Kidney glomerular epithelial cell (primary cell): ENCODE measurements around the gene CIAPIN1.

Experiments used
- DNase-seq: peaks from one replicate; lab custom pipeline; 2025; lab: John Stamatoyannopoulos, UW

The CIAPIN1 gene

DNA sequence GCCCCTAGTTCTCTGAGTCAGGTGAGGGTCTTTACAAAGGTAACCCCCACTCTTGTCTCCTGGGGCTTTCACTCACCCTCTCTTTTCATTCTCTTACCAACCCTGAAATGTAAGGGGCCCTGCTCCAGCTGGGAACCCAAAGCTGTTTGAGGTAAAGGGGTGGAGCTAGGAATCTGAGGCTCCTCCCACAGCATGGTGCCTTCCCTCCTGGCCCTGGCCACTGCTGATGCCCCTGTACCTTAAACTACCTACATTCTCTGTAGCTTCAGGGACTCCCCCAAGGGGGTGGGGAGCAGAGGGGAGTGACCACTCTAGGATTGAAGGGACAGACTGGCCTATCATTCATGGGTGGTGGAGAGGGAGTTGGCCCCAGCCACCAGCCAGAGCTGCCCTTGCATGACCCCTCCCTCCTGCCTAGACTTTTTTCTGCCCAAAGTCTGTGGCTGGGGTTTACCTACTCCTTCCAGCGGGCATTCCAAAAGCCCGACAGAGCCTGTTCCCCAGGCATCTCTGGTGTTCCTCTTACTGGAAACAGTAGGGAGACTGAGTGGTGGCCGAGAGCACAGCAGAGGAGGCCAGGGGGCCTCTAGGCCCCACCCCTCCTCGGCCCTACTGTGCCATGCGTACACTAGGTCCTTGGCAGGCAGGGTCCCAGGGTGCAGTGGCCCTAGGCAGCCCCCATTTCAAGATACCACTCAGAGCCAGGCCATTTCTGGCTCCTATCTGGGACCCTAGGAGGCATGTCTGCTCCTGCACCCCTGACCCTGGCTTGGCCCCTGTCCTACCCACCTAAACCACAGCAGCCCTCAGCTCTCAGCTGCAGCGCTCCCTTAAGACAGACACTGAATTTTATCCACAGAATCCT is 29.6 kb upstream of the CIAPIN1 start:
- DNase-seq = no peak

DNA sequence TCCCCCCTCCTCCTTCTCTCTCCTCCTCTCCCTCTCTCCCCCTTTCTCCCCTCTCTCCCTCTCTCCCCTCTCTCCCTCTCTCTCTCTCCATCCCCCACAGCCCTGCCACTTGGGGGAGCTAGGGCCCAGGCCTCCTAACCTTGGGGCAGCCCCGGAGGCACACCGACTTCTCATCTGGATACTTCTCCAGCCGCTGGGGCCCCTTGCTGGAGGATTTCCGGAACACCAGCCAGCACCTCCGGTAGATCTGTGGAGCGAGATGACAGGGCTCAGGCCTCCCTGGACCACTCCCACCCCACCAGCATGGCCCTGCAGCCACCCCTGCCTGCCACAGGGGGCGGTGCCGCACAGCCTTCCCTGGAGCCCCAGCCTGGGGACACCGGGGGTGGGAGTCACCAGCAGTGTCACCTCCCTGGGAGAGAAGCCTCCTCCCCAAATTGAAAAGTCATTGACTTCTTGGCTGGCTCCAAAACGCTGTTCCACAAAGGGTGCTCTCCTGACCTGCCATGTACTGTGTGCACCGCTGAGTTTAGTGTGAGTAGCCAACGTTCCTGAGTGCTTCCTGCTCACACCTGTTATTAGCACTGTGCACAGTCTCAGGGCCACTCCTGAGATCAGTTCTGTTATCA is 28.6 kb upstream of the CIAPIN1 start:
- no peak for DNase-seq

DNA sequence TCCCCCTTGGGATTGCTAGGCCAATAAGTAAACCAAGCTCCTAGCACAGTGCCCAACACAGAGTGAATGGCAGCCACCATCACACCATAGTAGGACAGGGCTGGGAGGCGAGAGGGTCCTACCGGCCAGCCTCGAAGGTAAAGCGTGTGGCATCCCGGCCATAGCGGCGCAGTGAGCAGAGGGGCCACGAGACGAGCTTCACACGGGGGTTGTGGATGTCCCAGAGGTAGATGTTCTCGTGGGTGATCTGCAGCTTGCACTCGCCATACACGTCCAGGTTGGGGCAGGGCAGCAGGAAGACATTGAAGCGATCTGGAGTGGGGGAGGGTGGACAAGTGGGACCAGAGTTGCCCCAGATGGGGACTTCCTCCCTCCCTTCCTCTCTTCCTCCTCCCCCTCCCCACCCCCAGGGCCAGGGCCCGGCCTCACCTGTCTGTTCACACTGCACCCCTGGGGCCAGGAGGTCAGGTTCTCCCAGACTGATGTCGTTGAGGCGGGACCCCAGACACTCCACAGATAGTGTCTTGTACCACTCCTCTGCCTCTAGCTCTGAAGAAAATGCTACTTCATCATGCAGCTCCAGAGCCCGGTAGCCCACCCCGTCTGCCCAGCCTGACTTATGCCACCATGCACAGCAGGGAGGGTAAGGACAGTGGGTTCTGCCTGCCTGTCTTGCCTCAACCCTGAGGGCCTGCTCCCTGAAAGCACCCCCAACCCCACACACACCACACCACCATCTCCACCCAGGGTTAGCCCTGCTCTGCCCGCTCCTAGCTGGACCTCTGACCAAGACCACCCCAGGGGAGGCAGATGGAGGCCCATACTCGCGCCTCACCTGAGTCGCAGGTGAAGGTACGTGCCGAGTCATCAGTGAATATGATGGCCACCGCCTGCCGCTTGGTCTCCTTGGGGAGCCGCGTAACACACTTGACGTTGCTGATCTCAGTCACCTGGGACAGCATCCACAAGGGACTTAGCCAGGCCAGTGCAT is 27.8 kb upstream of the CIAPIN1 start:
- DNase-seq = no peak

DNA sequence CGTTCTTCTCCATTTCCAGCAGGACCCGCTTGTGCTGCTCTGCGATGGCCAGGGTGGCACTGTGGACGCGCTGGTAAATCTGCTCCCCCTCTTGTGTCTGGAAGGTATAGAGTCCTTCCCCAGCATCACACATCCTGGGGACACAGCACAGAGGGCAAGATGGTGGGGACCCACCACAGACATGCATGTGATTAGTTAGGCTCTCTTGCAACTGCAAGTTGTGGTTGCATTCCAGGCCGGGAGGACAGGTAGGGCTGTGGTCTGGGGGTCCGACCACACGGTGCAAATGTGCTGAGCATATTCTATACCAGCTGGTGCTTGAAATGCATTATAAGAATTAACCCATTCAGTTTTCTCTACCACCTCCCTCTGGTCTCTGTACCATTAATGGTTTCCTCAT is 26.7 kb upstream of the CIAPIN1 start:
- no peak for DNase-seq

DNA sequence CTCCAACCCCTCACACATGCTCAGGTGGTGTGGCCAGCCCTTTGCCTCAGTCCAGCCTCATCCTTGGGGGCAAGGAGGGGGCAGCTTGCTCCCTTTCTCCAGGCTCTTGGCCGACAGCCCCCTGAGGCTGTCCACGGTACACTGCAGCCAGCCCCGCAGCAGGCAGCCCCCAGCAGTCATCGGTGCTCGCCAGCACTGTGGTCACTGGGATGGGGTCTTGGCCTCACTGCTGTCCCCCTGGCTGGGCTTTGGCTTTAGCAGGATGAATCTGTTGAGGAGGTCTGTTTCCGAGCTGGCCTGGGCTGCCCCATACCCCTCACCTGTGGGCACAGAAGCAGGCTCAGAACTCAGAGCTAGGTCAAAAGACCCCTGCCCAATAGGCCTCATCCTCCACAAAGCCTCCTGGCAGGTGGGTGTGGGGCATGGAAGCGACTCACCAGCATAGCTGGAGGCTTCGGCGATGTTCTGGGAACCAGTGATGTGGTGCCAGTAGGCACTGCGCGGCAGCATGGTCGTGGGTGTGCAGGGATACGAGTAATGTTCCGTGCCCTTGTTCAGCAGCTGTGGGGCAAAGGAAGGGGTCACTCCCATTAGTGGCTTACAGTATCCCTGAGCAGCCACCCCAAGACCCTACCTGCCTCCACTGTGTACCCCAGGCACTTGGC is 26.1 kb upstream of the CIAPIN1 start:
- no peak for DNase-seq

DNA sequence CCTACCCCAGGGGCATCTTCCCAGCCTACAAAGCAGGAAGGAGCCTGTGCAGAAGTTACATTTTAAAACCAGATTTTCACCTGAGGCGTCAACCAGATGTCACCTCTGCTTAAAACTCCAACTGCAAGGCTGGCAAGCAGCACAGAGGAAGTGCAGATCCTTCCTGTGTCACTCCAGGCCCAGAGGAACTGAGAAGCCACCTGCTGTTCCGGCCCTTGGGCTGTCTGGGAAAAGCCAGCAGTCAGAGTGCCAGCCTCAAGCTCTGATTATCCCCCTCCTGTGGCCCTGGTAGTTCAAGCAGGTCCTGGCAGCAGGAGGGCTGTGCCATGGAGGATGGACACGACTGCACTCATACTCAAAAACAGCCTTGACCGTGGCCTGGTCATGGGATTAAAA is 25.5 kb upstream of the CIAPIN1 start:
- no peak for DNase-seq

DNA sequence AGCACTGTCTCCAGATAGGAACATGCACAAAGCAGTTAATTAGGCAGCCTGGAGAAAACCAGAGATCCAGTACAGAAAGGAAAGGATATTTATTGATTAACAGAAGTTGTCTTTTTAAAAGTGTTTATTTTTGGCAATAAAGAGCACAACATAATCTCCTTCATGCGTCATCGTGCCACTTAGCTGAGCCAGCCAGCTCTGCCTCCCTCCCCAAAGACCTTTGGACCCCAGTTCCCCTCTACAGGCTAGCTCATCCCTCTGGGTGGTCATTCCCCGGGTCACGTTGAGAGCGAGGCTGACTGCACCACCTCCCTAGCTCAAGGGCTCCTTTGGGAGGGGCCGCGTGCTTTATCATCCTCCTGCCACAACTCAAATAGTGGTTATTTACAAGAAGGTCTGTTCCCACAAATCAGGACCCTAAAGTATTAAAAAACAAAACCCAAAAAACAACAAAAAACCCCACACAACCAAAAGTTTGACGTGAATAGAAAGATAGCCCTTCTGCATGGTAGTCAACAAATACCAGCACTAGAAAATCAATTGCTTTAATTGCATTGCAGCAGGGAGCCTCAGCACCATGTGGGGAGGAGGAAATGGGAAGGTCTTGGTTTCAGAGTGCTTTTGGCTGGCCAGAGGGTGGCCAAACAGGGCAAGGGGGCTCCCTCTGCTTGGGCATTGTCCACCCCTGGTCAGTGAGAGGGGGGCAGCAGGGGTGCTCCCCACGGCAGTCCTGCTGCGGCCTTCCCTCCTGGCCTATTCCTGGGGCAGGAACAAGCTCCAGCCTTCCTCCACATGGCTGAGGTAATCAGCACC is 24.9 kb upstream of the CIAPIN1 start:
- DNase-seq = no peak

DNA sequence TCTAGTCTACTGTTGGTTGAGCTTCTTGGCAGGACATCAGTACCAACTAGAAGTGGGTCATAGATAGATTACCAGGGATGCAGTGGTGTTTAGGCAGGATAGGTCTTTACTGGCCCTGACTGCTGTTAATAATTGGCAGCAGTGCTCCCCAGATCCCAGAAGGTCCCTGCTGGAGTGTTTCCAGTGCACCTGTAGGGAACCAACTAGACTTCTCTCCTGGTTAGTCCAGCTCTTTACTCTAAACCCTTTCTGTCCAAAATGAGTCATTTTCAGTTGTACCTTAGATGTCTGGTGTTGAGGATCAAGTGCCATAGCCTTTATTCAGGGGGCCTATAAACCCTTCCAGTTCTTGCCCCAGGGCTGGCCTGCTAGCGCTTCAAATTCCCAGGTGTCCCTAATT is 24.0 kb upstream of the CIAPIN1 start:
- no peak for DNase-seq

DNA sequence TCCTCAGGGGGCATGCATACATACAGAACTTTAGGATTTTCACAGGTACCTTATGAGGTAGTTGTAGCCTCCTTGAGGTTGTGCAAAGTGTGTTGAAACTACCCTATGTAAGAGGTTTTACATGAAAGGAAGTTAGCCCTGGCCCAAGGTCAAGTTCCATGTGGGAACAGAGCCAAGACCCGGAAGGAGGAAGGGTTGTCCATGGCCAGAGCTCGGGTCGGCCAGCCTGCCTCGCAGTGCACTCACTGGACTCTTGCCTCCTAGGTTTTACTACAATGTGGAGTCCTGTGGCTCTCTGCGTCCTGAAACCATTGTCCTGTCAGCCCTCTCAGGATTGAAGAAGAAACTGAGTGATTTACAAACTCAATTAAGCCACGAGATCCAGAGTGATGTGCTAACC is 23.5 kb upstream of the CIAPIN1 start:
- DNase-seq = no peak

DNA sequence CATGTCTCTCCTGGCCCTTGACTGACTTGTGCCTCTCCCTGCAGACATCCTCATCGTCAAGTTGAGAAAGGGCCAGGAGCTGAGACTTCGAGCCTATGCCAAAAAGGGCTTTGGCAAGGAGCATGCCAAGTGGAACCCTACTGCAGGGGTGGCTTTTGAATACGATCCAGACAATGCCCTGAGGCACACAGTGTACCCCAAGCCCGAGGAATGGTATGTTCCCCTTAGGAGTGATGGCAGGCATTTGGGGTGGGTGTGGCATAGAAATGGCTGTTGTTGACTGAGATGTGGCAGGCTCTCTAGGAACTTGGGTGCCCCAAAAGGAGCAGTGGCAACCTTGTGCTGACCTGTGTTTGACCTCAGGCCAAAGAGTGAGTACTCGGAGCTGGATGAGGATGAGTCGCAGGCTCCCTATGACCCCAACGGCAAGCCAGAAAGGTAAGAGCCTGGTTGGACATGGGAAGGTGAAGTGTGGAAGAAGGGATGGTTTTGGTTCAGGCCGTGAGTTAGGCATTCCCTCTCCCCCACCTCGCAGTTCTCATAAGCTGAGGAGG is 22.8 kb upstream of the CIAPIN1 start:
- DNase-seq = no peak

DNA sequence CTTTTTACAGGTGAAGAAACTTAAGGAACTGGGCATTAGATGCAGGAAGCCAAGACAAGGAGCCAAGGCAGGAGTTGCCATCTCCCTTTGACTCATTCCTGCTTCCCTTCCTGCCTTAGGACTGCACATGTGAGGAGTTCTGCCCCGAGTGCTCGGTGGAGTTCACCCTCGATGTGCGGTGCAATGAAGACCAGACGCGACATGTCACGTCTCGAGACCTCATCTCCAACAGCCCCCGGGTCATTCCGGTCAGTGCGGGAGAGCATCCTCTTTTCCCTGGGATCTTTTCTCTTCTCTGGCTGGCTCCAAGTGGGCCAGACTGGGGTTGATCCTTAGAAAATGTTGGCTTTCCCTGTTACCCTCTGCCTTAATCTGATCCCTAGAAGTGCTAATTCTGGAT is 21.9 kb upstream of the CIAPIN1 start:
- DNase-seq = no peak

DNA sequence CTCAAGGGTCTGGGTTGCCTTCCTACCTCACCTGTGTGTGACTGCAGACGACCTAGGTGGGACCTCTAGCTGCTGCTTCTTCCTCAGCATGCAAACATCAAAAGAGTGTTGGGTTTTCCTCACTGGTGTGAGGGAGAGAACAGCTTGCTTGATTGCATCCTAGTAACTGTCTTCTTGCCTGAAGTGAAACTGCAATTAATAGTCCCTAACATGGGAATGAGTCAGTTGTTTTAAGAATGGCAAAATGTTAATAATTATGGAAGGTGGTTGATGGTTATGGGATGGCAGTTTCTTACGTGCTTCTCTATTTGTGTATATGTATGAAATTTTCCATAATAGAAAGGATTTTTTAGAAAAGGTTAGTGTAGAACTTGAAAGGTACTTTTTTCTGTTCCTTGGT is 21.2 kb upstream of the CIAPIN1 start:
- DNase-seq = peak; percentile 43

DNA sequence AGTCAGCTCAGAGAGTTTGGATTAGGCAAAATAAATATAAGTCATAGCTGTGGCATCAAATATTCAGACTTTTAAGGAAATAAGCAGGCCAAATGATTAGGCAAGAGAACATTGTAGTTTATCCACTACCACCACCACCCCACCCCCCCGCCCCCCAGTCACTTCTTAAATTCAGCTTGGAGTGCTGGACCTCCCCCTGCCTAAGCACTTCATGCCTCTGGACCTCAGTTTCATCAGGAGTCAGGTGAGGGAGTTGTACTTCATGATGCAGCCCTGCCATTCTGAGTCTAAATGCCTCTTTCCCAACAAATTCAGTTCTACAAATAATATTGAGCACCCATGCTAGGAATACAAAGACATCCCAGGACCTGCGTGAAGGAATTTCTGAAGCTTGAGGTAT is 17.3 kb upstream of the CIAPIN1 start:
- DNase-seq = no peak

DNA sequence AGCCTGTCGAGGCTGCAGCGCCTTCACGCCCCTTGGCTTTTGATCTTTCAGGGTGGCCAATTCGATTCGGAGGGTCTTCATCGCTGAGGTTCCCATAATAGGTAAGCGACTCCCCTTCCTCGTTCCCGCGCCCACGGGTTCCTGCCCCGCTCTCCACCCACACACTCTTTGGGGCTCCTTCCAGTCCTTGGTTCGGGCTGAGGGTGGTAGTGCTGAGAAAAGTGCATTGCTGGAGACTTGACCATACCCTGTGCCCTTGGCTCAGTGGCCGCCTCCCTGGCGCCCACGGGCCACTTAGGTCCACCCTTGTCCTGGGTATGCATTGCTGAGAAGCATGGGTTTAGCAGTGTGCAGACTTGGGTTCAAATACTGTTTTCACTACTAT is 15.8 kb upstream of the CIAPIN1 start:
- no peak for DNase-seq

DNA sequence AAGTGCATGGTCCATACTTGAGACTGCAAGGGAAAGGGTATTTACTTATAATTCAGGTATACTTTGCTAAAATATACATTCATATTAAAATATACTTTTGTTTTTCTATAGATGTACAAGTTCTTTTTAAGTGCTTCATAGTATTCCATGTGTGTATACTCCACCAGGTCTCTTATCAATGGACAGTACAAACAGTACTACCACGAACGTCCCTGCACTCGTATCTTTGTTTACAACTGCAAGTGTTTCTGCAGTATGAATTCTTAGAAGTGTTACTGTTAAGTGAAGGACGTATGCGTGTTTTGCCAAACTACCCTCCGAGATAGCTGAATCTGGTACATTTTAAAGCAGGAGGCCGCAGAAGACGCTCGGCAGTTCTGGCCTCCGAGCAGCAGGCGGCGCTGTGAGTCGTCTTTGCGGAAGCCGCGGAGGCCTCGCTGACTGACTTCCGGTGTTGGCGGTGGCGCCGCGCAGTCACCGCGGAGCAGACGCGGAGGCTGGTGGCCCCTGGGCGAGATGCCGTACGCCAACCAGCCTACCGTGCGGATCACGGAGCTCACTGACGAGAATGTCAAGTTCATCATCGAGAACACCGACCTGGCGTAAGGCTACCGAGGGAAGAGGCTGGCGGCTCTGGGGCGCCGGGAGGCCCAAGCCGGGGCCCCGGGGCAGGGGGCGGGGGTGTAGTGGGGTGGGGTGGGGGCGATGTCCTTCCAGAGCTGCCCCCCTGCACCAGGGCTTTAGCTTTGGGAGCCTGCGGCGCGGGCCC is 15.2 kb upstream of the CIAPIN1 start, which contains the start of gene POLR2C:
Gene POLR2C, plus strand, starts transcription at position 471 of the 769 bp plus-strand sequence. Its CDS starts 46 bp downstream, at position 517.
- DNase-seq = peak; percentile 52

DNA sequence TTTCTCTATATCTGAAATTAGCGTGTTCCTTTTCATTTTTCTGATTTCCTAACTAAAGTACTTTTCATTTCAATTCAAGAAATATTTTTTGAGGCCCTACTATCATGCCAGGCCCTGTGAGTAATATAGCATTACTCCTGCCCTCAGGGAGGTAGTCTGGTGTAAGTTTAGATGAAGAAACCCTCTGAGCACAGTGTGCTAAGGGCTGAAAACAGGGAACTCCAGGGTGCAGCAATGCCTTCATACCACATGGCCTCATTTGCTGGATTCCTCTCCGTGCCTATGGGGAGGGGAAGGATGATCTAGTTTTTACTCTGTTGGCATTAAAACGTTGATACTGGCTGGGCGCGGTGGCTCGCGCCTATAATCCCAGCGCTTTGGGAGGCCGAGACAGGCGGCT is 4.8 kb upstream of the CIAPIN1 start:
- no peak for DNase-seq

DNA sequence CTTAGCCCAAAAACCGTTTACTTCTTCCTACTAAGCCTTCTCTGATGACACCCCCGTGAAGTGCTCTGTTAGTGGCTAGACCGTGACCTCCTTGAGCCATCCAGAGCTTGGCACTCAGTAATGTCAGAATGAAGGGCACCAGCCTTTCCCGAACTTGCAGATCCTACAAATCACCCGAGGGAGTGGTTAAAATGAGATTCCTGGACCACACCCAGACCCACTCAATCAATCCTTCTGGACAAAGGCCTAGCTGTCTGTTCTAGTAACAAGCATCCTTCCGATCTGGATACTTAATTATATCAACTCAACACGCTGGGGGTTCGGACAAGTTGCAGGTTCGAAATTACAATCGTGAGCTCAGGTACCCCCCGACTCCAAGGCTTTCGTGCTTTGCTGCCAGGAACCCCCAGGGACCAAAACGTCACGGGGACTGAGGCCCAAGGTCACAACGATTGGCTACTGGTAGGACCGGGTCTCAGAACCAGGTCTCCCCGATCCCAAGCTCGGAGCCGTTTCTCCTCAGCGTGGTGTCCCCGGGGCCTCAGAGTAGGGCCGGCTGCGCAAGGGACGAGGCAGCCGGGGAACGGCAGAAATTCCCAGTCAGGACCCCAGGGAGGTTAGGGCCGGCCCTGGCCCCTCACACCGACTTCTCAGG is 527 bp downstream of the CIAPIN1 start:
- no peak for DNase-seq

DNA sequence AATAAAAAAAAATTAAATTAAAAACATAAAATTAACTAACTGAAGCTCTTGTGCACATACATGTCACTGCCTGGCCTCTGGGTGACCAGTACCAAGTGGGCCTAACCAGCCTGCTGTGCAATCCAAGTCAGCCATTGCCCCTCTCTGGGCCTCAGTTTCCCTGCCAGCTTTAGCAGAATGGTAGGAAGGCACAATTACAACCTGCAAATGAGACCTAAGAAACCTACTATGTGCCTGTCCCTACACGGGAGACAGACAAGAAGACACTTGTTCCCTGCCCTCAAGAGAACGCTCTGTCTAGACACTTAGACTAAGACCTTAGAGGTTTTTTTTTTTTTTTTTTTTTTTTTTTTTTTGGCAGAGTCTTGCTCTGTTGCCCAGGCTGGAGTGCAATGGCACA is 1.7 kb downstream of the CIAPIN1 start:
- DNase-seq = no peak

DNA sequence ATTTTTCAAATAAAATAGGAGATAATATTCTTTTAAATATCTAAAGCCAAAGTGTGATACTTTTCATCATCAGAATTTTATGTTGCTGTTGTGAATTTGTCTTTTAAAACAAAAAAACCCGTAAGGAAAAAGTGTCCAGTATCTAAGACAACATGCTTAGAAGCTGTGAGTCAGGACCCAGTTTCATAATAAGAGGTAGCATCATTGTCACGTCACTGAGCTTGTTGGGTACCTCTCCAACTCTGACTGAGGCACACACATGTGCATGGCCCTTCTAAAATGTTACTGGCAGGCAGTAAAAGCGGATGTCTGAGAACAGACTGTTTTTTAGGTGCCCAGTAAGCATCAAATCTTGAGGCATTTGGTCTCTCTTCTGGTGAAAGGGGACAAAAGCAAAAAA is 2.5 kb downstream of the CIAPIN1 start:
- DNase-seq = no peak
